Mucosa of descending colon (tissue), 3 donors: ENCODE results near the gene HEPACAM. TPM values are rescaled to one million over a fixed set of nuclear protein-coding genes. Genes with fewer than 3 reads are reported as not detected.

Experiments used
- ATAC-seq: fragments of 200-7000 bp; cut with Tn5 transposase; one replicate; pipeline ENCODE4 v1.9.1; 2020; ENCODE audit warnings: mild to moderate bottlenecking, moderate library complexity
- DNase-seq, 3 donors: peaks; one replicate each; pipeline ENCODE4 v3.0.0-alpha.2; 2020
- H3K36me3 ChIP-seq: fragments of 200-600 bp; one replicate; pipeline ENCODE4 v1.8.0; 2021; ENCODE audit warnings: low read depth, mild to moderate bottlenecking
- H3K4me1 ChIP-seq: fragments of 200-600 bp; one replicate; pipeline ENCODE4 v1.8.0; 2021; ENCODE audit warnings: low read depth, mild to moderate bottlenecking
- H3K4me3 ChIP-seq: fragments of 200-600 bp; one replicate; pipeline ENCODE4 v1.8.0; 2021; ENCODE audit warnings: mild to moderate bottlenecking
- H3K9me3 ChIP-seq: fragments of 200-600 bp; one replicate; pipeline ENCODE4 v1.8.0; 2021; ENCODE audit warnings: mild to moderate bottlenecking
- intact Hi-C, 2 donors: fragments of 100-400 bp; cut with DNase I in 1 of 2; cut with micrococcal nuclease in 1 of 2; formaldehyde crosslinking; loops; one replicate each; pipeline versions ENCODE4 v1.11.0 to v1.11.1; 2022; cut with DNase I, micrococcal nuclease
- total RNA-seq, 3 donors: library from RNA; stranded (reverse); fragmentation: NEBNext Ultra II Directional in 2 of 3; extraction: Animal tissue kit (Norgen Biotek cat#: 25700) in 2 of 3; gene quantifications; one replicate each; pipeline versions ENCODE4 v1.2.1 to v1.2.4, GENCODE V29; 2021 to 2023
- TF ChIP-seq, protein P1 (sequence below): fragments of 200-600 bp; IDR thresholded peaks from one replicate; pipeline ENCODE4 v1.8.0; 2022; ENCODE audit warnings: antibody characterized with exemption, mild to moderate bottlenecking
- donor health status: DM: no; HTN: no; CAD: no; lungs with moderate emphysema.
- donor health status: DM: no; HTN: no; CAD: no.
- donor health status: DM: no; HTN: yes; CAD: no.

HEPACAM gene
- total RNA-seq, 3 donors from 2014 or later, result 0.57 TPM; not detected in 2

DNA sequence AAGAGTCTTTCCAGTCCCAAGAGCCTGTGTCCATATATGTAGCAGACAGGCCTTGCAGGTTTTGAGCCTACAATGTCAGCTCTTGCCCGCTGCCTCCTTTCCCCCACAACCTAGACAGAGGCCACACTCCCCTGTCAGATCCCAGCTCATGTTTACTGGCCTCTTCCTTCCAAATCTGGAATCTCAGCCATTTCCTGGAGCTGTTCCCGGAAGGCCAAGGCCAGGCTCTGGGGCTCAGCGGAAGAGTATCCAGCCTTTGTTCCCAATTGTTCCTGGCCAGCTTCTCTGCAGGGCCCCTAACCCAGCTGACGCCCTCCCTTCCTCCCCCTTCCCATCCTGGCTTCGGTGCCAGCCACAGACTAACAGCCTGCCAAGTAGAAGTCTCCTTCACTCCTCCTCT is 37.1 kb downstream of the HEPACAM start:
- intact Hi-C loops, result no loop called here
- no peak for DNase-seq
- TF ChIP-seq, protein P1, sequence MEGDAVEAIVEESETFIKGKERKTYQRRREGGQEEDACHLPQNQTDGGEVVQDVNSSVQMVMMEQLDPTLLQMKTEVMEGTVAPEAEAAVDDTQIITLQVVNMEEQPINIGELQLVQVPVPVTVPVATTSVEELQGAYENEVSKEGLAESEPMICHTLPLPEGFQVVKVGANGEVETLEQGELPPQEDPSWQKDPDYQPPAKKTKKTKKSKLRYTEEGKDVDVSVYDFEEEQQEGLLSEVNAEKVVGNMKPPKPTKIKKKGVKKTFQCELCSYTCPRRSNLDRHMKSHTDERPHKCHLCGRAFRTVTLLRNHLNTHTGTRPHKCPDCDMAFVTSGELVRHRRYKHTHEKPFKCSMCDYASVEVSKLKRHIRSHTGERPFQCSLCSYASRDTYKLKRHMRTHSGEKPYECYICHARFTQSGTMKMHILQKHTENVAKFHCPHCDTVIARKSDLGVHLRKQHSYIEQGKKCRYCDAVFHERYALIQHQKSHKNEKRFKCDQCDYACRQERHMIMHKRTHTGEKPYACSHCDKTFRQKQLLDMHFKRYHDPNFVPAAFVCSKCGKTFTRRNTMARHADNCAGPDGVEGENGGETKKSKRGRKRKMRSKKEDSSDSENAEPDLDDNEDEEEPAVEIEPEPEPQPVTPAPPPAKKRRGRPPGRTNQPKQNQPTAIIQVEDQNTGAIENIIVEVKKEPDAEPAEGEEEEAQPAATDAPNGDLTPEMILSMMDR, result no peak
- no peaks in the 10 kb centered on the region for H3K36me3 ChIP-seq
- no peak for ATAC-seq
- H3K4me1 ChIP-seq, result no peaks in the 10 kb centered on the region
- no peaks in the 10 kb centered on the region for H3K9me3 ChIP-seq
- H3K4me3 ChIP-seq, result no peak overlapping the region

DNA sequence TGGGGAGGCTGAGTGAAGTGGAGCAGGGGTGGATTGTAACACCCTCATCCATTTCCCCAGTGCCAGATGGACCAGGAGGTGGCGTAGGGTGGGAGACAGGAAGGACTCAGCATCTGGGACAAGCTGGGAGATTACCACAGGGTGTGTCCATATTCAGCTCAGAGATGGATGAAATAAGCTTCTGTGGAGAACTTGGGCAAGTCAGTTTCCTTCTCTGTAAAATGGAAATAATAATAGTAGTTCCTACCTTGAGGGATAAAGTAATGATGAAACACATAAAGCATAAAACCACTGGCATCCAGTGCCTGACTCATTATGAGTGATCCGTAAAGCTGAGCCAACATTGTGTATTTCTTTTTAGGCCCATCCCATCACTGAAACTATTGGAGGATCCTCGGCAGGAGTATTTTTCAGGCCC is 37.6 kb downstream of the HEPACAM start:
- Histone ChIP-seq H3K9me3 (no peaks in the 10 kb centered on the region), H3K4me3 (no peak overlapping the region), H3K4me1 (no peaks in the 10 kb centered on the region), H3K36me3 (no peaks in the 10 kb centered on the region)
- ATAC-seq (no peak), DNase-seq (no peak)
- intact Hi-C loops, result no loop called here
- TF ChIP-seq, protein P1, result no peak

DNA sequence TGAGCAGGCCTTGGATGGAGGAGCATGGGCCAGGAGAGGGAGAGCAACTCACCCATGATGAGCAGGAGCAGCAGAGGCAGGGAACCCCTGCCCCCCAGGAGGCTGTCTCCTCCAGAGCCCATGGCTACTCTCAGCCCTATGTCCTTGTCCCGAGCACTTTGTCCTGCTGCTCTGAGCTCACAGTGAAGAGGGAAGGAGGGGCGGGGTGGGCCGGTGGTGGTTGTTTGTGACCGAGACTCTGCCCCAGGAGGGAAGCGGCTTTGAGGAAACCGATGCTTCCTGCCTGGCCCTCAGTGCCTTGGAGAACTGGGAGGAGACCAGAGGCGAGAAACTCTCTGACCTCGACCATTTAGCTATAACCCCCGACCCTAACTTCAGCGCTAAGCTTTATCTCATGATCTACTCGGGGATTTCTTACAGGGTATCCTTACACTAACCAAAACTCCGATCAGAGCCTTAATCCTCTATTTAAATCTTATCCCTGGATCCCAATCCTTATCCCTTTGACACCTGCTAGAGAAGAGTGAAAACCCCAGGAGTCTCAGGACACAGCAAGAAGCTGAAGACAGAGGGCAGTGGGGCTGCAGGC is 38.1 kb downstream of the HEPACAM start, which contains the start of gene ROBO4:
ROBO4 (minus strand) TSS at position 192 of the 589 bp plus-strand sequence; CDS start at position 122, 70 bp downstream.
- DNase-seq (no peak), ATAC-seq (no peak)
- intact Hi-C loops, result no loop called here
- Histone ChIP-seq H3K4me3 (no peak within 1 kb of the TSS), H3K36me3 (no peaks in the 10 kb centered on the region), H3K4me1 (no peaks in the 10 kb centered on the region), H3K9me3 (no peaks in the 10 kb centered on the region)
- TF ChIP-seq, protein P1, result no peak

DNA sequence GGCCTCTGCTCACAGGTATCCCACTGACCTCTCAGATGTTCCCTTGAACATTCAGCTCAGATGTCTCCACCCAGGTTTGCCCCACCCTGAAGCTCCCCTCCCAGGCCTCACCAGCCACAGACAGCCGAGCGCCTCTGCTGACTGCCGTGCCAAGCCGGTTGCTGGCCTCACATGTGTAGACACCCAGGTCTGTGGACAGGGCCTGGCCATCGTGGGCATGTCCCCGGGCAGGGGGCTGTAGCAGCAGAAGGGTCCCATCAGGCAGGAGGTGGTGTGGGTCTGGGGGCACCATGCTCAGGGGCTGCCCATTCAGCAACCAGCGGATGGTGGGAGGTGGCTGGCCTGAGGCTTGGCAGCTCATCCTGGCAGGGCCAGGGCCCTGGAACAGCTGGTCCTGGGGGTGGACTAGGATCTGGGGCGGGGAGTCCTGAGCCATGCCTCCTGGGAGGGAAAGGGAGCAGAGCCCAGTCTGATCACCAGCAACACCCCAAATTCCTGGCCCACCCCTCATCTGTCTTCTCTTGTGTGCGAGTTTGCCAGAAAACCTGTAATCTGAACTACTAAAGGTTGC is 38.9 kb downstream of the HEPACAM start:
- Histone ChIP-seq H3K4me3 (no peak overlapping the region), H3K4me1 (no peaks in the 10 kb centered on the region), H3K9me3 (no peaks in the 10 kb centered on the region), H3K36me3 (no peaks in the 10 kb centered on the region)
- TF ChIP-seq, protein P1, result no peak
- intact Hi-C loops, result no loop called here
- ATAC-seq, result no peak
- no peak for DNase-seq

DNA sequence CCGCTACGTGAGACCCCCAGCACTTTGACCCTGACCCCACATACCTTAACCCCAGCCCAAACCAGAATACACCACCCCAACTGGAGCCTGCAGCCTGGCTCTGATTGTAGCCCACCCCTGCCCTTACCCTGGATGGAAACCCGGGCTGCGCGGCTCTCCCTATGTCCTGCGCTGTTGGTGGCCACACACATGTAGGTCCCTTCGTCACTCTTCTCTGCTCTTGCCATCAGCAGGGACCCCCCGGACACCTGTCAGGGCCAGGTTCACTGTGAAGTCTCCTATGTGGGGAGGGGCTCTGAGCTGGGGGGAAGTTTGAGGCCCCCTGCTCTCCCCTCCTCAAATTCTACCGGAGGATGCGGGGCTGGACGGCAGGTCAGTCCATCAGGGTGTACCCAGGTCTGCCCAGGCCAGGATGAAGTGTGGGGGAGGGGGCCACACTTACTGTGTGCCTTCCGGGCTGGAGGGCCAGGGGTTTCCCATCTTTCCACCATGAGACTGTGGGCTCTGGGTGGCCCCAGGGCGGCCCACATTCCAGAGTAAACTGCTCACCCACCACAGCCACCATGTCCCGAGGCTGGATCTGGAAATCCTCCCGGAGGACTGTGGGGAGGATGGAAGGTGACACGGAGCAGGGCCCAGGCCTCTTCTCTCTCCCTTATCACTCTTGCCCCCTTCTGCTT is 39.6 kb downstream of the HEPACAM start:
- no peaks in the 10 kb centered on the region for H3K36me3 ChIP-seq
- TF ChIP-seq, protein P1, result no peak
- ATAC-seq, result no peak
- no peaks in the 10 kb centered on the region for H3K4me1 ChIP-seq
- no peak for DNase-seq
- intact Hi-C loops, result no loop called here
- H3K9me3 ChIP-seq, result no peaks in the 10 kb centered on the region
- H3K4me3 ChIP-seq, result no peak overlapping the region
